K562 treated with DMSO at 1 percent for 12 hours (cell line): ENCODE results near the gene GLTPD2. TPM values are rescaled to one million over a fixed set of nuclear protein-coding genes. Genes with fewer than 3 reads are reported as not detected.

Source experiments
- total RNA-seq: library from RNA; unstranded; fragments of 300-600 nt; gene quantifications from 2 replicates; pipeline ENCODE4 v1.2.3, GENCODE V29; 2022; ENCODE audit not compliant: insufficient read depth

The GLTPD2 gene
- total RNA-seq: 1.0 and 1.7 TPM in 2 replicates

DNA sequence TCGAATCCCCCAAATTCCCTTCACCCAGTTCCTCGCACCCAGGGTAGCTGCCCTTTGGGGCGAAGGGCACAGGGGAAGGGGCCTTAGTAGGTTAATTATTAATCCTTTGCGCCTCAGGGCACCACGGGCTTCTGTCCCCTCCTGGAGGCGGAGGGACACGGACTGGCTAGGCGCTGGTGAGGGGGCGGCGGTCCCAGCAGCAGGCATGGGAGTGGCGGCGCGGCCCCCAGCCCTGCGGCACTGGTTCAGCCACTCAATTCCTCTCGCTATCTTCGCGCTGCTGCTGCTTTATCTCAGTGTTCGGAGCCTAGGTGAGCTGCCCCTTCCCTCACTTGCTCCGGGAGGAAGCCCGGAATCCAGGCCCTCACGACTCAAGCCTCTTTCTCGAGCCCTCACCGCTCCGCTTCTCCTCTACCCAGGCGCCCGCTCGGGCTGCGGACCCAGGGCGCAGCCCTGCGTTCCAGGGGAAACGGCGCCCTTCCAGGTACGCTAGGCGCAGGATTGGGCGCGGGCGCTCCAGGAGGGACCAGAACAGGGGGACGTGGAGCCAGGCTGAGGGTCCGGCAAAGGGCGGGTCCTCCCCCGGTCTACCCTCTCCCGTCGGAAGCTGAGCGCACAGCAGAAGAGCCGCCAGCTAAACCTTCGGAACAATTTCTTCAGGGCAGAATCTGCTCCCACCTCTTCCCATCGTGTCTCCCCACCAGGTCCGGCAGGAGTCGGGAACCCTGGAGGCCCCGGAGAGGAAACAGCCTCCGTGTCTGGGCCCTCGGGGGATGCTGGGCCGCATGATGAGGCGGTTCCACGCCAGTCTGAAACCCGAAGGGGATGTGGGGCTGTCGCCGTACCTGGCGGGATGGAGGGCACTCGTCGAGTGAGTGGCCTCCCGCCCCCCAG lies at the start of gene GLTPD2:
GLTPD2 (plus strand) TSS at position 158 of the 894 bp plus-strand sequence; CDS start at position 206, 48 bp downstream.

GRCh38 chr17:4739122-4740024 lies 49.4 kb upstream of the GLTPD2 start, which contains the start of the genes CXCL16 and ZMYND15:
Gene CXCL16 (minus strand): TSS chr17:4739928. CDS start chr17:4739339, 589 bp downstream.
Gene ZMYND15 (plus strand): TSS chr17:4739833. CDS start chr17:4740549, 716 bp downstream.

GRCh38 chr17:4771519-4772234 lies 17.1 kb upstream of the GLTPD2 start, which contains the start of gene TM4SF5:
Gene TM4SF5 (plus strand): TSS chr17:4771886. CDS start chr17:4771923, 37 bp downstream.

GRCh38 chr17:4786106-4786511 lies 2.7 kb upstream of the GLTPD2 start, which contains the start of gene VMO1:
Gene VMO1 (minus strand): TSS chr17:4786364. CDS start chr17:4786352, 12 bp downstream.

GRCh38 chr17:4802228-4802627 lies 13.5 kb downstream of the GLTPD2 start, which contains the start of gene C17orf114:
Gene C17orf114 (minus strand): TSS chr17:4802328.

GRCh38 chr17:4806777-4807604 lies 18.2 kb downstream of the GLTPD2 start, which contains the start of gene PLD2:
Gene PLD2 (plus strand): TSS chr17:4807152. CDS start chr17:4807773, 621 bp downstream.

DNA sequence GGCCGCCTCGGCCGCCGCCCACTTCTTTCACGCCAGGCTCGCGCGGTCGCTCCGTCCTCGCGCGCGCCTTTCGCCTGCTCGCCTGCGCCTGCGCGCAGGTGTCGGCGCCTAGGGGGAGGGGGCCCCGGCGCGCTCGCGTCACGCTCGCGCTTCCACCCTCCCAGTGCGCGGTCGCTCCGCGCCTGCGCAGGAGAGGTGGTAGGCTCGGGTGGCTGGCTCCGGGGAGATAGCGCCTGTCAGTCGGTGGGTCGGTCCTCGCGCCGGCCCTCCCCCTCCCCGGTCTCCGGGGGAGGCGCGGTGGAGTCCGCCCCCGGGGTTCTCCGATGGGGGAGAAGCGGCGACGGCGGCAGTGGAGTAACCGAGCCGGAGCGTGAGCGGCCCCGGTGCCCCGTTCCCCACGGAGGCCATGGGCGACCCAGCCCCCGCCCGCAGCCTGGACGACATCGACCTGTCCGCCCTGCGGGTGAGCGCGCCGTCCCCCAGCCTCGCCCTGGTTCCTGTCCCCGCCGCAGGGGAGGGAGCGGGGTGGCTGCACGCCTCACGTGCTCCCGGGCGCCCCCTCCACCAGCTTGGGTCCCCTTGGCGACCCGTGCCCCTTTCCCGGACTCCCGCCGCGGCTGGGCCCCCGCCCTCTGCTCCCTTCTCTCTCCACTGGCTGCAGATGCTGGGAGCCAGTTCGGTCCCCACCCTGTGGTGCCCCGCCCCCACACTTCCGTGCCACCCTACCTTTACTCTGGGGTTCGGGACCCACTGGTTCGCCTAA lies 44.6 kb downstream of the GLTPD2 start, which contains the start of gene MINK1:
MINK1 (plus strand) TSS at position 163 of the 763 bp plus-strand sequence; CDS start at position 407, 244 bp downstream.

Other genes with a start within 250 kb of the GLTPD2 start
- 3.9 and 14.4 TPM in 2 replicates for gene MYBBP1A, start 233.6 kb upstream of the GLTPD2 start, total RNA-seq
- gene GGT6, start 228.4 kb upstream of the GLTPD2 start, total RNA-seq: not detected in 2 replicates
- not detected in 2 replicates for gene SMTNL2, start 204.4 kb upstream of the GLTPD2 start, total RNA-seq
- gene ALOX15, start 147.3 kb upstream of the GLTPD2 start, total RNA-seq: not detected in 2 replicates
- 27.5 and 53.1 TPM in 2 replicates for gene PELP1, start 84.8 kb upstream of the GLTPD2 start, total RNA-seq
- gene ARRB2, start 78.3 kb upstream of the GLTPD2 start, total RNA-seq: 16.6 and 23.4 TPM in 2 replicates
- gene MED11, start 57.5 kb upstream of the GLTPD2 start, total RNA-seq: 6.8 and 7.9 TPM in 2 replicates
- gene ZMYND15, start 49.1 kb upstream of the GLTPD2 start, total RNA-seq: not detected in 2 replicates
- gene CXCL16, start 49.0 kb upstream of the GLTPD2 start, total RNA-seq: 0.85 TPM in 1 of 2 replicates, not detected in the other
- gene TM4SF5, start 17.1 kb upstream of the GLTPD2 start, total RNA-seq: not detected in 2 replicates
- not detected in 2 replicates for gene VMO1, start 2.6 kb upstream of the GLTPD2 start, total RNA-seq
- 171 and 204 TPM in 2 replicates for gene PSMB6, start 7.2 kb downstream of the GLTPD2 start, total RNA-seq
- 10.0 and 10.2 TPM in 2 replicates for gene PLD2, start 18.2 kb downstream of the GLTPD2 start, total RNA-seq
- 11.8 and 28.5 TPM in 2 replicates for gene MINK1, start 44.4 kb downstream of the GLTPD2 start, total RNA-seq
- gene C17orf107, start 110.6 kb downstream of the GLTPD2 start, total RNA-seq: 0.31 TPM in 1 of 2 replicates, not detected in the other
- gene CHRNE, start 114.1 kb downstream of the GLTPD2 start, total RNA-seq: not detected in 2 replicates
- gene GP1BA, start 143.3 kb downstream of the GLTPD2 start, total RNA-seq: 1.9 TPM in 1 of 2 replicates, not detected in the other
- 56.3 and 66.0 TPM in 2 replicates for gene SLC25A11, start 151.1 kb downstream of the GLTPD2 start, total RNA-seq
- gene RNF167, start 151.3 kb downstream of the GLTPD2 start, total RNA-seq: 44.1 and 44.9 TPM in 2 replicates
- gene PFN1, start 159.6 kb downstream of the GLTPD2 start, total RNA-seq: 500 and 571 TPM in 2 replicates
- gene ENO3, start 162.2 kb downstream of the GLTPD2 start, total RNA-seq: 11.9 and 14.1 TPM in 2 replicates
- 39.6 and 41.2 TPM in 2 replicates for gene SPAG7, start 178.9 kb downstream of the GLTPD2 start, total RNA-seq
- 15.5 and 24.6 TPM in 2 replicates for gene CAMTA2, start 198.7 kb downstream of the GLTPD2 start, total RNA-seq
- not detected in 2 replicates for gene INCA1, start 208.6 kb downstream of the GLTPD2 start, total RNA-seq
- gene KIF1C, start 209.0 kb downstream of the GLTPD2 start, total RNA-seq: 8.6 and 14.7 TPM in 2 replicates
- not detected in 2 replicates for gene SLC52A1, start 246.5 kb downstream of the GLTPD2 start, total RNA-seq